ES-I3 (cell line): ENCODE data around the gene ZNF646.

ENCODE experiments used
- H3K36me3 ChIP-seq: 2 replicates; pipeline ENCODE4 v1.6.1; 2013; ENCODE audit warnings: mild to moderate bottlenecking, low read length, control low read depth, moderate library complexity; ENCODE audit not compliant: insufficient read depth
- H3K4me1 ChIP-seq: 2 replicates; pipeline ENCODE4 v1.6.1; 2013; ENCODE audit warnings: mild to moderate bottlenecking, control low read depth, low read length; ENCODE audit not compliant: insufficient read depth
- H3K9ac ChIP-seq: 2 replicates; pipeline ENCODE4 v1.6.1; 2013; ENCODE audit warnings: low read depth, mild to moderate bottlenecking, low read length, moderate library complexity
- H3K9me3 ChIP-seq: 2 replicates; pipeline ENCODE4 v1.6.1; 2013; ENCODE audit warnings: mild to moderate bottlenecking, low read length, moderate library complexity; ENCODE audit not compliant: control insufficient read depth, insufficient read depth

Gene ZNF646

DNA sequence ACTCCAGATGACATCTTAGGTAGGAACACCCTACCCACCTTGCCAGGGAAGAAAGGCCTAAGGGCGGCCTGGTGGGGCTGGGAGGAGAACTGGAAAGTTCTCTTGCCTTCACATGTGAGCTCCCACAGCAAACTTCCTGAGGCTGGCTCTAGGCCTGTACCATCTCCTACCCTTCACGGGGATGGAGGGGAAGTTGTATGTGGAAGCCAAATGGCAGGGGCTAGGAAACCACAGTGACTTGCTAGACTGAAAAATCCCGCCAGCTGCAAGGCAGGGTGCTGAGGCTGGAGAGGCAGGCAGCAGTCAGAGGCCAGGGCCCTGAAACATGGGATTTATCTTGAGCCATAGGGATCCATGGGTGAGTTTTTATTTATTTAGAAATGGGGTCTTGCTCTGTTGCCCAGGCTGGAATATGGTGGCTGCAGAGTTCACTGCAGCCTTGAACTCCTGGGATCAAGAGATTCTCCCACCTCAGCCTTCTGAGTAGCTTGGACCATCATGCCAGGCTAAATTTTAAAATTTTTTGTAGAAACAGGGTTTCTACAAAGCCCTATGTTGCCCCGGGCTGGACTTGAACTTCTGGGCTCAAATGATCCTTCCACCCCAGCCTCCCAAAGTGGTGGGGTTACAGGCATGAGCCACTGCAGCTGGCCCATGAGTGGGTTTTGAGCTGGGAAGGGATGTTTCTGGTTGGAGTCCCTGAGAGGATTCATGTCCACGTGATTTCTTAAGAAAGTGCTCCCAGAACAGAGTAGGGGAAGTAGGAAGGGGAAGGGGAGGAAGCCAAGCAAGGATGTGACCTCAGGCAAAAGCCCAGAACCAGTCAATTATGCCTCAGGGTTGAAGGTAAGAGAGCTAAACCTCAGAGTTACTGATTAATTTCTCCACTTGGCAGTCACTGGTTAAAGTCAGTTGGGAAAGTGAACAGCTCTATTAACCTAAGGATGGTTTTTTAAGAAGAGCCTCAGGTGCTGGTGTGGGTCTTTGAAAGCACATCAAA, 39.2 kb downstream of the ZNF646 start:
- peaks cover 2% of the 10 kb centered on the region; the same call in 1 of the 2 replicates for H3K4me1 ChIP-seq
- no peaks in the 10 kb centered on the region for H3K9me3 ChIP-seq
- no peak overlapping the region for H3K9ac ChIP-seq
- no peaks in the 10 kb centered on the region; the same call in 1 of the 2 replicates for H3K36me3 ChIP-seq

- Histone ChIP-seq H3K9ac (no peak overlapping the region), H3K36me3 (no peaks in the 10 kb centered on the region; the same call in 1 of the 2 replicates)
Measured at GRCh38 chr16:31114468-31114867, 40.2 kb downstream of the ZNF646 start.

GRCh38 chr16:31117384-31118222, 43.4 kb downstream of the ZNF646 start, which contains the start of gene KAT8:
KAT8 (plus strand) TSS chr16:31117664; CDS start chr16:31117682, 18 bp downstream.
- H3K9me3 ChIP-seq = no peaks in the 10 kb centered on the region
- H3K36me3 ChIP-seq = peaks cover 22% of the 10 kb centered on the region
- peaks cover 4% of the 10 kb centered on the region; the same call in 1 of the 2 replicates for H3K4me1 ChIP-seq

More at GRCh38 chr16:31114468-31114867, 40.2 kb downstream of the ZNF646 start:
- no peaks in the 10 kb centered on the region for H3K9me3 ChIP-seq
- peaks cover 4% of the 10 kb centered on the region; the same call in 1 of the 2 replicates for H3K4me1 ChIP-seq

GRCh38 chr16:31118223-31119155, 44.3 kb downstream of the ZNF646 start:
- no peaks in the 10 kb centered on the region for H3K9me3 ChIP-seq
- H3K4me1 ChIP-seq = peaks cover 4% of the 10 kb centered on the region; the same call in 1 of the 2 replicates
- H3K36me3 ChIP-seq = peaks cover 22% of the 10 kb centered on the region
- peak overlapping the region; percentile 87 for H3K9ac ChIP-seq

More at GRCh38 chr16:31117384-31118222, 43.4 kb downstream of the ZNF646 start, which contains the start of gene KAT8:
- H3K9ac ChIP-seq = peak within 1 kb of the TSS; percentile 87

GRCh38 chr16:31120129-31120528, 45.9 kb downstream of the ZNF646 start:
- Histone ChIP-seq H3K36me3 (peaks cover 22% of the 10 kb centered on the region), H3K4me1 (peaks cover 4% of the 10 kb centered on the region; the same call in 1 of the 2 replicates), H3K9ac (no peak overlapping the region), H3K9me3 (no peaks in the 10 kb centered on the region)

DNA sequence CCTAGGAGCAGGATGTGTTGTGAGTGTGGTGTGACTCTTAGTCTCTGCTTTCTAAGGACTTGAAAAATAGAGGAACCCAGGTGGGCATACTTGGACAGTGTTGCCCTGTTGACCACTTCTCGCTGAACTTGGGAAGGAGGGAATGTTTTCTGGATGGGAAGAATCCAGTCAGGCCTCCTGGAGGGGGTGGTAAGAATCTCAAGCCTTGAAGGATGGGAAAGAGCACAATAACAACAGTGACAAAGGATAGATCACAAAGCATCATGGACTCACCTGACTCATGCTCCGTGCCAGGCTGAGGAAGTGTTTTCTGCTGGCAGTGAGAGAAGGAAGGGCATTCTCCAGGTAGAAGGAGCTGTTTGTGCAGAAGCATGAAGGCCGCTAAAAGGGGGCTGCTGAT, 51.6 kb downstream of the ZNF646 start:
- Histone ChIP-seq H3K4me1 (no peaks in the 10 kb centered on the region), H3K9ac (no peak overlapping the region), H3K36me3 (peaks cover 20% of the 10 kb centered on the region), H3K9me3 (no peaks in the 10 kb centered on the region)

GRCh38 chr16:31127182-31127581, 53.0 kb downstream of the ZNF646 start:
- Histone ChIP-seq H3K9ac (no peak overlapping the region), H3K4me1 (no peaks in the 10 kb centered on the region), H3K36me3 (peaks cover 9% of the 10 kb centered on the region; the same call in 1 of the 2 replicates), H3K9me3 (no peaks in the 10 kb centered on the region)

DNA sequence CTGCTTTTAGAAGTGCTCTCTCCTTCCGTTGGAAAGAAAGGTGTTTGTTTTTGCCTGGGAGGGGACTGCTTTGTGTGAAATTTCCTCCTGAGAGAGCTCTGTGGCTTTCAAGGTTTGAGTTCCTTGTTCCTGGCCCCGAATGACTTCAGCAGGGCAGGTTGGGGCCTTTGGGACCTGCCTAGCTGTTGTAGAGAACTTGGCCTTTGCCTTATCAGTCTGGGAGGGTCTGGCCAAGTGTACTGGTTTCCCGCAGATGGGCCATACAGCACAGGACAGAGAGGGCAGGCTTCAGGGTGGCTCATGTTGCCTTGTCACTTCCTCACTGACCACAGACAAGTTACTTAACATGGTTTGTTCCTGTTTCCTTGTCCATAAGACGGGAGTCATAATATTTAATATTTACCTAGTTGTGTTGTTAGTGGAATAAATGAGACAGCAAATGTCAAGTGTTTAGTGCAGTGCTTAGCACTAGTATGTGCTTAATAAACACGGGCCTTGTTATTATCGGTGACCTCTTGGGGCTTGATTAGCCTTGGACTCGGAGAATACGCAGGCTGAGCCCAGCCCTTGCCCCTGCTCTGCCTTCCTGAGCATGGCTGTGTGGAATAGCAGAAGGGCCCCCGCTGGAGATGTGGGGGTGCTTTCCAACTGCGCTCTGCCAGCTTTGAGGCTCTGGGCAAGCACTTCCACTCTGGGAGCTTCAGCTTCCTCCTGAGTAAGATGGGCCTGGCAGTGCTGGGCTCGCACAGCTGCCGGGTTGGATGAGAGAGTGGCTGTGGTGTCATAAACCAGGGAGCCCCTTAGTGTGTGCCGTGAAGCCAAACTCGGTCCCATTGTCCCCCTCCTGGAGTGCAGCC, 54.7 kb downstream of the ZNF646 start:
- Histone ChIP-seq H3K4me1 (peaks cover 6% of the 10 kb centered on the region; the same call in 1 of the 2 replicates), H3K9me3 (no peaks in the 10 kb centered on the region), H3K9ac (no peak overlapping the region), H3K36me3 (peaks cover 8% of the 10 kb centered on the region; the same call in 1 of the 2 replicates)

- H3K9ac ChIP-seq = no peak overlapping the region
- H3K4me1 ChIP-seq = peaks cover 6% of the 10 kb centered on the region; the same call in 1 of the 2 replicates
- peaks cover 8% of the 10 kb centered on the region; the same call in 1 of the 2 replicates for H3K36me3 ChIP-seq
- H3K9me3 ChIP-seq = no peaks in the 10 kb centered on the region
Measured at GRCh38 chr16:31129568-31130335, 55.5 kb downstream of the ZNF646 start.

GRCh38 chr16:31130336-31130891, 56.2 kb downstream of the ZNF646 start:
- H3K9me3 ChIP-seq = no peaks in the 10 kb centered on the region
- peaks cover 8% of the 10 kb centered on the region; the same call in 1 of the 2 replicates for H3K36me3 ChIP-seq
- H3K9ac ChIP-seq = no peak overlapping the region
- peaks cover 6% of the 10 kb centered on the region; the same call in 1 of the 2 replicates for H3K4me1 ChIP-seq

- Histone ChIP-seq H3K36me3 (peaks cover 8% of the 10 kb centered on the region; the same call in 1 of the 2 replicates), H3K9me3 (no peaks in the 10 kb centered on the region), H3K4me1 (peaks cover 9% of the 10 kb centered on the region), H3K9ac (no peak overlapping the region)
Measured at GRCh38 chr16:31130899-31131298, 56.7 kb downstream of the ZNF646 start.

- Histone ChIP-seq H3K9ac (no peak overlapping the region), H3K9me3 (no peaks in the 10 kb centered on the region), H3K36me3 (peaks cover 8% of the 10 kb centered on the region; the same call in 1 of the 2 replicates), H3K4me1 (peaks cover 12% of the 10 kb centered on the region)
Measured at GRCh38 chr16:31131416-31131815, 57.2 kb downstream of the ZNF646 start.
